GM18870 (cell line): Measurements from ENCODE around the gene ING5.

ENCODE experiments used
- ATAC-seq: cut with Tn5 transposase; IDR thresholded peaks from one replicate; pipeline ENCODE4 v1.9.1; 2021; ENCODE audit warnings: moderate library complexity; ENCODE audit not compliant: unreplicated experiment

The ING5 gene

DNA sequence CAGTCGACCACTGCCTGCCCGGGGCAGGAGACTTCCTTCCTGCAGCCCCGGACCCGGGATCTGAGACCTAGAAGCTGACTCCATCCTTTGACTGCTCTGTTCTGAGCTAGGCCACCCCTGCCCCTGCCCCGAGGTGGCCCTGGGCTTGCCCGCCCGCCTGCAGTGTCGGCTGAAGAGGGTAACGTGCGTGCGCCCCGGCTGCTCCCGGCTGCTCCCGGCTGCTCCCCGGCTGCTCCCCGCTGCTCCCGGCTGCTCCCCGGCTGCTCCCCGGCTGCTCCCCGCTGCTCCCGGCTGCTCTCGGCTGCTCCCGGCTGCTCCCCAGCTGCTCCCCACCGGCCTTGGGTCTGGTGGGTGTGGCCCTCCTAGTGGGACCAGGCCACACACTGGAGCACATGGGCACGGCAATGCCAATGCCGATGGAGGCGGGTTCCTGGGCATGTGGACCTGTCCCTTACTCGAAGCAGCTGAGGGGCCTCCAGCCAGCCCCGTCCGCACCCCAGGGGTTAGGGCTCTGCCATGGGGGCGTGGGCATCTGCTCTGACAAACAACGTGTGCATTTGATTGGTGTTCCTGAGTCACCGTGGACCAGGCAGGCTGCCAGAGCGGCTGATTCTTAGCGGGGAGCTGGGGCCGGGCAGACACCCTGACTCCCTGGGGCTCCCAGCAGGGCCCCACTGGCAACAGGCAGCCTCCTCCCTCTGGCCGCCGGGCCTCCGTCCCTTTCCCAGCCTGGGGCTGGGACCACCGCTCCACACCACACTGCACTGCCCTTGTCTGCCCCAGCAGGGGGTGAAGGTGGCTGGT lies 72.8 kb downstream of the ING5 start:
- no peak for ATAC-seq

DNA sequence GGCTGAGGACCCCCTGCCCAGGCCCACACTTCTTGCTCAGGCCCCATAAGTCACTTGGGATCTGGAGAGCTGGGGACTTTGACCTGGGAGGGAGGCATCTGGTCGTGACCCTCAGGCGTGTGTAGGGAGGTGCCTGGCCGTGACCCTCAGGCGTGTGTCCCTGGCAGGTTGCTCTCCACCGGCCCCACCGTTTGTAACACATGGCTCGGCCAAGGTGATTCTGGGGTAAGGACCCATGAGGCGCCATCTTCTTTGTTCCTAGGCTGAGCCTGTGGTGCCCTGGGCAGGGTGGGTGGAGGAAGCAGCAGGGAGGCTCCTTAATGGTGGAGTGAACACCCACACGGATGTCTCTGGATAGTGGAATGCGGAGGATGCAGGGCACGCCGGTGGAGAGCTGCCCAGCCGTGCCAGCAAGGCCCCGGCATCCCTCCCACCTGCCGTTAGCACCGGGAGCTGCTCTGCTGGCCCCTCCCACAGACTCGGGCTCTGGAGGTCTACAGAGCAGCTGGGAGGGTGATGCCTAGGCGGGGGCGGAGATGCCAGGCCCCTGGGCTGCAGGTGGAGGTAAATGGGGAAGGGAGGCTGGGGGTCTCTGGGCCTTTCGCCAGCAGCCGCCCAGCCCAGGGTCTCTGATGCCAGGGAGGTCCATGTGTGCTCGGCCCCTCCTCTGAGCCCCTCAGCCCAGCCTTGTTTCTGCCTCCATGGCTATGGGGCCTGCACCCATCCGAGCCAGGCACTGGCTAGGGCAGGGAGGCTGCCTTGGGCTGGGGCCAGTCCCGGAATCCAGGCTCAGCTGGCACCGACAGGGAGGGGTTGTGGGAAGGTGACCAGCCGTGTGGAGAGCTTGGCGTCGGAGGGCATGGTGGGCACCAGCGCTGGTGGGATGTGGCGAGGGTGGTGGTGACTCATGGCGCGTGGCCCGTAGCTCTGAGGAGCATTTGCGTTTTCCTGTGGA lies 73.7 kb downstream of the ING5 start:
- no peak for ATAC-seq

DNA sequence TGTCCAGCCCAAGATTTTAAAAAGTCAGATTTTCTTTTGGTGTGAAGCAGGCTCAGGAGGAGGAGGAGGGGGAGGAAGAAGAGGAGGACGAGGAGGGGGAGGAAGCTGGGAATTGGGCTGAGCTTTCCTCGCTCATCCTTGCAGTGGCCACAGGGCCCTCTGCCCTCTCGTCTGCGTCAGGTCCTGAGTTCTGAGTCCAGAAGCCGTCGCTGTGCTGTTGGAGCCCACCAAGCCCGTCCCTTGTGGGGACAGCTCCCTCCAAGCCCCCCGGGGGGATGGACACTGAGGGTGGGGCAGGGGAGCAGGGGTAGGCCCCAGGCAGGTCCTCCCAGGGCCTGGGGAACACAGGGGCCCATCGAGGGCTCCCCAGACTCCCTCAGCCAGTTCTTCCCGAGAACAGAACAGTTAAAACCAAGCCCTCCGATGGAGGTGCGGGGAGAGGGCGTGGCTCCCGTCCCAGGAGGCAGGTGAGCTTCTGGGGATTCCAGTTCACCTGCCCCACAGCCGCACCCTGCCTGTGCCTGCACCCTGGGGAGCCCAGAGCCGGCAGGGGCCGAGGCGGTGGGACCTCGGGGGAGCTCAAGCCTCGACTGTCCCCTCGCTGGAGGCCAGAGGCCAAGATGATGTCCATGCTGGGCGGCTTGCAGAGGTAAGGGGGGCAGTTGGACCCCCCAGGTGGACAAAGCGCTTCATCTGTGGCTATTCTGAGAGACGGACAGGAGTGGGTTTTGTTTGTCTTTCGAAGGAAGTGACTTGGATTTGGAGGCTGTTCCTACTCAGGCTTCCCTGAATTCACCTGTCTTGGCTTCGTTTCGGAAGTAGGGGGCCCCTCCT lies 74.7 kb downstream of the ING5 start, which contains the start of gene GAL3ST2:
Gene GAL3ST2, plus strand, starts transcription at position 487 of the 834 bp plus-strand sequence. Its CDS starts 134 bp downstream, at position 621.
- ATAC-seq, result no peak

DNA sequence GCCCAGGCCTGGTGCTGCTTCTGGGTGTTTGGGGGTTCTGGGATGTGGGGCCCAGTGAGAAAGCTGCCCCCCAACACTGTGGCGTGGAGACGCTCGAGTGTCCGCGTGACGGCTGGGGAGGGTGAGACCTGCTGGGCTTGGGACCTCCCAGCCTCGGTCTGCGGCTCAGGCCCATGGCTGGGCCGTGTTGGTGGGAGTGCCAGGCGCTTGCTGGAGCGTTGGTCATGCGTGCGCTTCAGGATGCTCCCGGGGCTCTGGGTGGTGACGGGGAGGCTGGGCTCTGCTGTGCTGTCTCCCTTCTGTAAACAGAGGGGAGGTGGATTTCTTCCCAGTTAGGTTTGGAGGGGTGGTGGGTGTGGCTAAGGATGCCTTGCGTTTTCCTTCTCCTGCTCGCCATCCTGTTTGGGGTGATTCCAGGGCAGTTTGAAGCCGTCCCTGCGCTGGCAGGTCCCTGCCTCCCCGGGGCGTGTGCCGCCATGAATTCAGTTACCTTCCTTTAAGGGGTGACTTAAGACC lies 75.4 kb downstream of the ING5 start:
- ATAC-seq, result no peak

DNA sequence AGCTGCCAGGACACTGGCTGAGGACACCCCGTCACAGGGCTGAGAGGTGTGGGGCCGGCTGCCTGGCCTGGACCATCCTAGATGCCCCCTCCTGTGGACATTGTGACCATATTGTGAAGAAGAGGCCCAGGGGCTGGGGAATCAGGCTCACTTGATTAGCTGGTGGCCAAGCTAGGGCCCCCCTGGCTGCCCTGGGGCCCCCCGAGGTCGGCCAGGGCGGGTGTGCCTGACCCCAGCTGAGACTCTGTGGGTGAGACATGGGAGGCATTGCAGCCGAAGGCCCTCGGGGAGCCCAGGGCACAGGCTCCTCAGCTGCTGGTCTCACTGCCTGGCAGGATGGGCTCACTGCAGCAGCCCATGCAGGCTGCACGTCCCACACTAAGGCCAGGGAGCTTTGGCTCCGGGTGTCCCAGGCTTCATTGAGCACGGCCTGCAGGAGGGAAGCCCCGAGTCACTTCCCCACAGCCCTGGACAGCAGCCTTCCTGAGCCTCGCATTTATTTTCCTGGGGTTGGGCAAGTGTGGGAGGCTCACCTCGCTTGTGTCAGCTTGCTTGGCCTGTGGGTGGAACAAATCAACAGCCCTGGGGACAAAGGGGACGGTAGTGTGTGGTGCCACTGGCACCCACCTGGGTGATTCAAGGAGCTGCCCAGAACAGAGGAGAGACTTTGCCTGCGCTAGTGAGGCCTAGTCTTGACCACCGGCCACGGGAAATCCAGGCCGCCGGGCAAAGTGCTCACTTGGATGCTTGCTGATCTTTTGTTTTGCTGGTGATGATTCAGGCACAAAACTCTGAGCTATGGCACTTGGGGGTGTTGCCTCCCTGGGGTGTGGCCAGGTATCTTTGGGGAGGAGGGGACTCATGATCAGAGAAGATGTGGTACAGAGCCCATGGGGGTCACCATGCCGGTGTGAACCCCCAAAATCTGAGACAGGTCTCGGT lies 76.1 kb downstream of the ING5 start:
- no peak for ATAC-seq
